HG03045 (cell line): ENCODE data around the gene RPS23.

Experiments
- ATAC-seq: cut with Tn5 transposase; IDR thresholded peaks from one replicate; pipeline ENCODE4 v1.9.1; 2021; ENCODE audit warnings: mild to moderate bottlenecking, moderate library complexity; ENCODE audit not compliant: unreplicated experiment

RPS23 gene

DNA sequence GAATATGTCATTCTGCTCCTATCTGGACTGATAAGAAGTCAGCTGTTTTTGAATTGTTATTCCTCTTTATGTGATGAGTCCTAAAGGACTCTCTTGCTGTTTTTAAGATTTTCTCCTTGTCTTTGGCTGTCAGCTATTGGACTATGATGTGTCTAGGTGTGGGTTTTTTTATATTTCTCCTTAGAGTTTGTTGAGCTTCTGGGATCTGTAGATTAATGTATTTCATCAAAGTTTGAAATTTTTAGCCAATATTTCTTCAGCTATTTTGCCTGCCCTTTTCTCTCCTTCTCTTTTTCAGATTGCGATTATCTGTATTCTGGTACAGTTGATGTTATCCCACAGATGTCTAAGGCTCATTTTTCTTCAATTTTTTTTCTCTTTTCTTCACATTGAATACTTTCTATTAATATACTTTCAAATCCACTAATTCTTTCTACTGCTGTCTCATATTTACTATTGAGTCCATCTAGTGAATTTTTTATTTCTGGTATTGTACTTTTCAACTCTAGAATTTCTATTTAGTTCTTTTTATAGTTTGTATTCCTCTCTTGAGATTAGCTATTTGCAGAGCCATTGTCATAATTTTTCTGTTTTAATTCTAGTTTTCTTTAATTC lies 31.1 kb downstream of the RPS23 start:
- no peak for ATAC-seq

DNA sequence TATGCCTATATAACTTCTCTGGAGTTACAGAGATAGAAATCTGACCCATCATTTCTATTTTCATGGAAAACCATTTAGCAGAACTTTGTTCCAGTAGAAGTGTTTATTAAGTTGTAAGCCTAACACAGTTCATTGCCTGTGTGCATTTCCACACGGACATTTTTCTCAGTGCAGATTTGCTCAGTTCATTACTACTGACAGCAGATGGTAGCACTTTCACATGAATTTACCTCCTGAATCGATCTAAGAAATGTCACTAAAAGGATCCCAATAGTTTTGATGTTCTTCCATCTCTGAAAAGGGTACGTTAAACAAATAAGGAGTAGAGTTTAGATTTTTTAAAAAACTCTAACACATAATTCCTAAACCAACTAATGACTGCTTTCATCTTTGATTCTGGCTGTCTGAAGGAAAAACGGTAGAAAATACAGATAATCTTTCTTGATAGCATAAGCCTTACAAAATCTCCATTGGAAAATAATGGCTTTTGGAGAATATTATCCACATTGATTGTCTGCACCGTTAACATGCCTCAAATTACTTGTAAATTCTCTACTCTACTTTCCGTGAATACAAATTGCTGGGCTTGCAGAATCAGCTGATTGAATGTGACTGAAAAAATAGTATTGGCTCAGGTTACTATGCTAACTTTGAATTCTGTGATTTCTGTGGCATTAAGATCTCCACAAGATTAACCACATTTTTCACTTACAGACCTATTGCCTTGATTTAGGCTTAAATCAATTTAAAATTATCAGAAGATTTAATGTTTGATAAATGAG lies 33.1 kb downstream of the RPS23 start:
- ATAC-seq = no peak

DNA sequence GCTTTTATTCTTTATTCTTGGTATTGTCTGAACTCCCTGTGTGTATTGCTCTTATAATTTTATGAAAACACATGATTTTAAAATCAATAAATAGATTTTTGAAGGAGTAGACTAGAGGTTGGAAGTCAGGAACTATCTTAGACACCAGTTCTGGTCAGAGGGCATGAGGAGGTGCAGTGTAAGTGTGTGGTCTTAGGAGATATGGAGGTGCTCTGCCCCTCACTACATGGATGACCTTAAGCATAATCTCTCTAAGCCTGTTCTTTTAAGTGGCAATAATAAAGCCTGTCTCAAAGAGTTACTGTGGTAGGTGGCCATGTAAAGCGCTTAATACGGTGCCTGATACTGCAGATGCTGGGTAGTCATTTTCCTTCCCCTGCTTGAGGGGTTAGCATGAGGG lies 34.0 kb downstream of the RPS23 start:
- no peak for ATAC-seq

DNA sequence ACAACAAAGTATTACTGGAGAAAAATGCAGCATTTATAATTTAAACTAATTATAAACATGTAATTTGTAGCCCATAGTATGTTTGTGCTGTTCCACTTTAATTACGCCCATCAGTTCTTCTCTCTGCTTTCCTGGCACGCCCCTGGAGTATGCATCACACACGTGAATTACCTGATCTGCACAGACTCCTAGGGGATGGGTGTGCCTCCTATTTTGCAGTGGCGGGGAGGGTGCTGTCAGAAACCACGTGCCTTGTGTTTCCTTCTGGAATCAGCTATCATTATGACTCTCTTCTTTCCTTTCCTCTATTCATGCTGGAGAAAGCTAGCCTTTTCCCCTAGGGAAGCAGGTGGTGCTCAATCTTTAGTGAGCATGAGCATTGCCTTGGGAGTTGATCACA lies 43.3 kb downstream of the RPS23 start:
- ATAC-seq = no peak

DNA sequence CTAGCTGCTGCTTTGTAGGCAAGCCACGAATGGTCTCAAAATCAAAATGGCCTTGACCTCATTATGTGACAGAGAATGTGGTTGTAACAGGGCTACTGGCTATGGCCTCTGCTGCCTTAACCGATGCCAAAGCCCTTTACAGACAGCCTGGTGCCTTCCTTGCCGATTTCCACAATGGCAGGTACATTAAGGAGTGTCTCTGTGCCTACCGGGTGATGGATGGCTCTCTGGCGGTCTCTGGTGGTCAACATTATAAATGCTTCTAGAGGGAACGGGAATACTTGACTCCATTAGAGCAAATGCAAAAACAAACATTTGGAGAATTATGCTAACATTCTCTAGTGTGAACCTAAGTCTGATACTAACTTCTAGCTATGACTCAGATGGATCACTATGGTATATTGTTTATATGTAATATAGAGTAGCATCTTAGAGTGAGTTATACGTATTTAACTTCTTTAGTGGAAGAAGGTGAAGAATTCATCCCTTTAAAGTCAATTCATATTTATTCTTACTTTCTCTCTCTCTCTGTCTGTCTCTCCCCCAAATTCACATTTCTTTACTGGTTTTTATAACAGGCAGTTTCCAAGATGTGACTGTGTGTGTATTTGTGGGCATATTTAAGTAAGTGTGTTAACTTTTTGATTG lies 52.5 kb downstream of the RPS23 start:
- peak; percentile 94 for ATAC-seq
